ENCODE results near the gene SPEM2.

SPEM2 gene

DNA sequence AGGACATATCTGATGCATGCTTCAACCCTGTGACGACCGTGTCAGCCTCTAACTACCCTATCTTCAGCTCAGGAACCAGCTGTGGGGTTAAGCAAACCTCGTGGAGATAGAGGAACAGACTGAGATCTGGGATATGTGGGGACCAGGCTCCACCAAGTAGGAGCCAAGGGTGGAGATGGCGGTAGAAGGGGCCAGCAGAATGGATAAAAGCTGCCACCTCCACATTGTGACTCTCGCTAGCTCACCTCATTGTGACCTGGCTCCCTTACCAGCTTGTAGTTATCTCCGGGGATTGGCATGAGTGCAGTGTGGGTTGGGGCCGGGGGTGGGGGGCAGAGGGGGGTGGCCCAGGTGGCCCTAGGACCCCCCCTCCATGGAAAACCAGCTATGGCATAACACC is at the start of gene SPEM2:
Gene SPEM2 (plus strand): TSS at position 301 of the 400 bp plus-strand sequence. CDS start 73 bp downstream, at position 374.
- no peak for DNase-seq (ENCODE audit: low read depth in 2 of 2)

DNA sequence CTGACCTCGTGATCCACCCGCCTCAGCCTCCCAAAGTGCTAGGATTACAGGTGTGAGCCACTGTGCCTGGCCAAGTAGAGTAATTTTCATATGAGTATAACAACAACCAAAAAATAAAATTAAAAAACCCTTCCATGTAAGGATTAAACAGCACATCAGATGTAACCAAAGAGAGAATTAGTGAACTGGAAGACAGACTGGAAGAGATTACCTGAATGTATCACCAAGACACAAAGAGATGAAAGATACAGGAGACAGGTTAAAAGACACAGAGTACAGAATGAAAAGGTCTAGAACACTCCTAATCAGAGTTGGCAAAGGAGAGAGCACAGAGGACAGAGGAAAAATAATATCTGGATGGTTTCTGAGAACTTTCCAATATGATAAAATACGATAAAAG is 46.3 kb upstream of the SPEM2 start:
- no peak for DNase-seq (ENCODE audit: low read depth in 2 of 2)

DNA sequence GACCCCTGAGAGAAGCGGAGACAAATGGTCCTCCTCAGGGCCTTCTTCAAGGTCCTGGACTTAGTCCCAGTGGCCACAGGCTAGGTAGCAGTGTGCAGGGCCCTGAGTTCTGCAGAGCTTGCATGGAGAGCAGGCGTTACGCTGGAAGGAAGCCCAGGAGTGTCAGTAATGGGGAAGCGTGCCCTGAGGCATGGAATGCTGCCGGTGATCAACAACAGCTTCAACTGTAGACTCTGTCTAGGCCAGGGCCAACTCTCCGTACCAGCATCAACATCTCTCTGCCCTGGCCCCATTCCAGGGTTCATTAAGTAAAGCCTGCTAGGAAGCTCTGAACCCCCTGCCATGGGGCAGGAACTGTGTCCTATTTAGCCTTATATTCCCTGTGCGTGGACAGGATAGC is 45.1 kb upstream of the SPEM2 start:
- no peak for DNase-seq (ENCODE audit: low read depth in 2 of 2)

DNA sequence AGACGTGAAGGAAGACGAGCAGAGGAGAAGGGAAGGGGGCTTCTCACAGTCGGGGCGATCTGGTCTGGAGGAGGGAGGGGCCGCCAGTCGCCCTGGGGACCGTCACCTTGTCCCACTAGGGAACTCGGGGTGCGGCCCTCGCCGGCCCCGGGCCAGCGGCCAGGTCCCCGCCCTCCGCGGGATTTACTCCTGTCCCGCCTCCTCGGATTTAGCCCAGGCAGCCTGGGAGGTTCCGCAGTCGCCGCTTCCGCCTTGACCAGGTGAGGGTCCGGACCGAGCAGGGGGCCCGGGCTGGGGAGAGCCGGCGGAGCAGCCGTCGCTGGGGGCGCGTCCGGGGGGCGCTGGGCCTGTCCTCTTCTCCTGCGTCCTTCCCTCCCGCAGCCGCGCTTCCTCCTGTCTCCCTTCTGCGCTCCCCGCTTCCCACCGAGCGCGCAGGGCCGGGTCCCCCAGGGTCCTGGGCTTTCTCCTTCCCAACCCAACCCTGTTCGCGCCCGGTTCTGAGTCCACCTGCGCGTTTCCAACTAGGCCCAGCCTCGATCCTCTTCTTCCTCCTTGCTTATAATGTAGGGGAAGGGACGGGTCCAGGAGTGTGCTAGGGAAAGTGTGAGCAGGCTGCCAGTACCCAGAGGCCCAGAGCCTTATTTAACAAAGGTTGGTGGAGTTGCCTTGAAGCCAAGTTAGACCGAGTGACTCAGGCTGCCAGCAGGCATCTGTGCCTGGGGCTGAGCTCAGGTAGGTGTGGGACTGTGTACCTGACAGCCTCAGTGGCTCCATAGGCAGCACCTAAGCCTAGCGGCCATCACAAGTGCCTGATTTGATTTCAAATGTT is 44.3 kb upstream of the SPEM2 start, which contains the start of gene TNK1:
Gene TNK1 (plus strand): TSS at position 235 of the 829 bp plus-strand sequence. CDS start 1,838 bp downstream, outside the sequence.
- DNase-seq (ENCODE audit: low read depth in 2 of 2) = no peak

DNA sequence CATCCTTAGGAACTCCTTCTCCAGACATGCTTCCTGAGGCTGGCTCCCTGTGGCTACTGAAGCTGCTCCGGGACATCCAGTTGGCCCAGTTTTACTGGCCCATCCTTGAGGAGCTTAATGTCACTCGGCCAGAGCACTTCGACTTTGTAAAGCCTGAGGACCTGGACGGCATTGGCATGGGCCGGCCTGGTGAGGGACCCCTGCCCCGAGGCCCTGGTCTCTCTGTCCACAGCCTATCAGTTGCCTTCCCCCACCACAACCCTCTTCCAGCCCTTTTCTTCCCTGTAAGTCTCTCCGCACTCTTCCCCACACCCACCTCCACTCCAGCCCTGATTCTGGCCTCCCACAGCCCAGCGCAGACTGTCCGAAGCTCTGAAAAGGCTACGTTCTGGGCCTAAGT is 42.5 kb upstream of the SPEM2 start:
- no peak for DNase-seq (ENCODE audit: low read depth in 2 of 2)

DNA sequence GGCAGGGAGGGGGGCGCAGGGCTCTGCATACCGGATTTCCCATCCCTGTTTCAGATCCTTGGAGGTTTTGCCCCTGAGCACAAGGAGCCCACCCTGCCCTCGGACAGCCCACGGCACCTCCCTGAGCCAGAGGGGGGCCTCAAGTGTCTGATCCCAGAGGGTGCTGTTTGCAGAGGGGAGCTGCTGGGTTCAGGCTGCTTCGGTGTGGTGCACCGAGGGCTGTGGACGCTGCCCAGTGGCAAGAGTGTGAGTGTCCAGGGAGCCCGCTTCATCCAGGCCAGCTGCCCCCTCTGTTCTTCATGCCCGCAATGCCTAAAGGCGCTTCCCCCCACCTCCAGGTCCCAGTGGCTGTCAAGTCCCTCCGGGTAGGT is 42.1 kb upstream of the SPEM2 start:
- no peak for DNase-seq (ENCODE audit: low read depth in 2 of 2)

DNA sequence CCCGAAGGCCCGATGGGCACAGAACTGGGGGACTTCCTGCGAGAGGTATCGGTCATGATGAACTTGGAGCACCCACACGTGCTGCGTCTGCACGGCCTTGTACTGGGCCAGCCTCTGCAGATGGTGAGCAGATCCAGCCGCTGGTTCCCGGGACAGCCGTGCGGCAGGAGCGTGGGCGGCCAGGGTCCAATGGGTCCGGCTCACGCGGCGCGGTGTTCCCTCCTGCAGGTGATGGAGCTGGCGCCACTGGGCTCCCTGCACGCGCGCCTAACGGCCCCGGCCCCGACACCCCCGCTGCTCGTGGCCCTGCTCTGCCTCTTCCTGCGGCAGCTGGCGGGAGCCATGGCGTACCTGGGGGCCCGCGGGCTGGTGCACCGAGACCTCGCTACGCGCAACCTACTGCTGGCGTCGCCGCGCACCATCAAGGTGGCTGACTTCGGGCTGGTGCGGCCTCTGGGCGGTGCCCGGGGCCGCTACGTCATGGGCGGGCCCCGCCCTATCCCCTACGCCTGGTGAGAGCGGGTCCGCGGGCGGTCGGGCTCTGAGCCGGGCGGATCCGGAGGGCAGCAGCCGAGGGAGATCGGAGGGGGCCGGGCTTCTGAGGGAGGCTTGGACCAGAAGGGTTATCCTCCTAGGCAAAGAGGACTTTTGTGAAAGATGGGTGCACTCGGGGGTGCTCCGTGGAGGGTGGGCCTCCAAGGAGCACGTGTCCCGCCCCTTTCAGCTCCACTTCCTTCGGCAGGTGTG is 41.5 kb upstream of the SPEM2 start:
- DNase-seq (ENCODE audit: low read depth in 2 of 2) = peak; percentile 66 to 67

DNA sequence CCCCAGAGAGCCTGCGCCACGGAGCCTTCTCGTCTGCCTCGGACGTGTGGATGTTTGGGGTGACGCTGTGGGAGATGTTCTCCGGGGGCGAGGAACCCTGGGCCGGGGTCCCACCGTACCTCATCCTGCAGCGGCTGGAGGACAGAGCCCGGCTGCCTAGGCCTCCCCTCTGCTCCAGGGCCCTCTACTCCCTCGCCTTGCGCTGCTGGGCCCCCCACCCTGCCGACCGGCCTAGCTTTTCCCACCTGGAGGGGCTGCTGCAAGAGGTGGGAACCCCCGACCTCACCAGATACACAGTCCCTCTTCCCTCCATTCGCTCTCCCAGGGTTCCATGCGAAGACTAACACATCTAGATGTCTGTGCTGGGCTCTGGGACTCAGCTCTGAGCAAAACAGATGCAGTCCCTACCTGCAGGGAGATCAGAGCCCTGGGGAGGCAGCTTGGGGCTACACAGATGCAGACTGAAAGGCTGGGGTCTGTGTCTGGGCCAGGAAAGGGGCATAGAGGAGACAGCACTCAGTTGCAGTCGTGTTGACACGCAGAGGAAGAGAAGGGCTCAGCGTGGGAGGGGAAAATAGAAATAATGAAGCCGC is 40.8 kb upstream of the SPEM2 start:
- DNase-seq (ENCODE audit: low read depth in 2 of 2) = no peak

DNA sequence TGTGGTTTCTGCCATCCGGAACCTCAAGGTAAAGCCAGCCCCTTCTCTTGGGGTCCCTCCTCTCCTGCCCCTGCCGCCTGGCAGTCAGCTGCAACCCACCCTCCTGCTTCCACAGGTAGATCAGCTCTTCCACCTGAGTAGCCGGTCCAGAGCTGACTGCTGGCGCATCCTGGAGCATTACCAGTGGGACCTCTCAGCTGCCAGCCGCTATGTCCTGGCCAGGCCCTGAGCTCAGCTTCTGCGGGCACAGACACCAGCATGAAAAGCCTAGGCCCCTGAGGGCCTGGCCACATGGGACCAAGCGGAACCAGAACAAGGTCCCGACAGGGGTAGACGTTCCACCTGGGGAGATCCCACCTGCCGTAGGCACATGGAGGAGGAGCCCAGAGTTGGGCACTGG is 36.6 kb upstream of the SPEM2 start:
- no peak for DNase-seq (ENCODE audit: low read depth in 2 of 2)

DNA sequence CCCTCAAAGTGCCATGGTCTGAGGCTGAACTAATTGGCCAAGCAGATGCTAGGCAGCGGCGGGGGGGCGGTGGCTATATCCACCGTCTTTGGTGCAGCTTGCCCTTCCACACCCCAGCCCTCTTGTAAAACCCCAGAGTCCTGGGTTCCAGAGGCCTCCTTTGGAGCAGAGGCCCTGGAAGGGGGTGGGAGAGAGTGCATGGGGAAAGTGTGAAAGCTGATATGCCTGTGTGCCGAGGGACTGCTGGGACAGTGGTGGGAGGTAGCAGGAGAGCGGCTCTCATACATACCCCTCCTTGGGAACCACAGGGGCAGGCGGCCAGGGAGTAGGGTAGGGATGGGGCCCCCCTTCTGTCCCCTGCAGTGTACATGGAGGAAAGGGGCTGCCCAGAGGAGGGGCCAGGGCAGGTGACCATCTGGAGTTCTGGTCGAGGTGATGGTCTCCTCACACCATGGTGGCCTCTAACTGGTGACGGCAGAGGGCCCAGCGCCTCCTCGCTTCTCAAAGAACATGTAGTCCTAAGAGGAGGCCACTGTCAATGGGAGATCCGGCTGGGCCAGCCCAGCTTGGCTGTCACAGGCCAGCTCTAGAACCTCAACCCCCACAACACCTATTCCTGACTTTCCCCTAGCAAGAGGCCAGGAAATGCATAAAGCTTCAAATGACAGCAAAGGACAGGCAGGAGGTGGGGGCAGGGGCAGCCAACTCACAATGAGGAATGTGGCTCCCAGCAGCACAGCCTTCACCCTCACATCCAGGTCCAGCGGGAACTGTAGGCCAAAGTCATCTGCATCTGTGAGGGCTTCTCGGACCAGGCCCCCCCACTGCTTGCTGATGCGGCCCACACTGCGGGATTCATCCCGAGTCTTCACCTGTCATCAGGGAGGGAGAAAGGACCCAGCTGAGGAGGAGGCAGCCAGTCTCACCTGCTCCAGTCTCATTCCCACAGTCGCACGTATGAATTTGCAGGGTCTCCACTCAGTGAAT is 35.2 kb upstream of the SPEM2 start:
- DNase-seq (ENCODE audit: low read depth in 2 of 2) = no peak

DNA sequence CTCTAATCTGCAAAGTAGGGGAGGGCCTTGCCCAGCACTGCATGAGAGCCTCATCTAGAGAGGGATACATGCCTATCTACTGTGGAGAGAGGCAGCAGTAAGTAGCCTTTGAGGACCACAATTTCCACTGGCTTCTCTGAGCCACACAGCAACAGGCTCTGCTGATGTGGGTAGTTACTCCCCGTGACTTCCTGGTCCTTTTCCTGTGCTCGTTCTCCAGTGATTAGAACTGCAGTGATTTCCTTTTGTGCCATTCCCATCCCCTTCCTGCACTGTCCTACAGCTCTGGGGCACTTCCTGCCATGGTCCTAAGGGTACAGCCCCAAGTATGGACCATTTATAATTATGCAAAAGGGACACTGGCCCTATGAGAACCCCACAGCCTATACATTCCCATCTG is 34.1 kb upstream of the SPEM2 start:
- no peak for DNase-seq (ENCODE audit: low read depth in 2 of 2)

DNA sequence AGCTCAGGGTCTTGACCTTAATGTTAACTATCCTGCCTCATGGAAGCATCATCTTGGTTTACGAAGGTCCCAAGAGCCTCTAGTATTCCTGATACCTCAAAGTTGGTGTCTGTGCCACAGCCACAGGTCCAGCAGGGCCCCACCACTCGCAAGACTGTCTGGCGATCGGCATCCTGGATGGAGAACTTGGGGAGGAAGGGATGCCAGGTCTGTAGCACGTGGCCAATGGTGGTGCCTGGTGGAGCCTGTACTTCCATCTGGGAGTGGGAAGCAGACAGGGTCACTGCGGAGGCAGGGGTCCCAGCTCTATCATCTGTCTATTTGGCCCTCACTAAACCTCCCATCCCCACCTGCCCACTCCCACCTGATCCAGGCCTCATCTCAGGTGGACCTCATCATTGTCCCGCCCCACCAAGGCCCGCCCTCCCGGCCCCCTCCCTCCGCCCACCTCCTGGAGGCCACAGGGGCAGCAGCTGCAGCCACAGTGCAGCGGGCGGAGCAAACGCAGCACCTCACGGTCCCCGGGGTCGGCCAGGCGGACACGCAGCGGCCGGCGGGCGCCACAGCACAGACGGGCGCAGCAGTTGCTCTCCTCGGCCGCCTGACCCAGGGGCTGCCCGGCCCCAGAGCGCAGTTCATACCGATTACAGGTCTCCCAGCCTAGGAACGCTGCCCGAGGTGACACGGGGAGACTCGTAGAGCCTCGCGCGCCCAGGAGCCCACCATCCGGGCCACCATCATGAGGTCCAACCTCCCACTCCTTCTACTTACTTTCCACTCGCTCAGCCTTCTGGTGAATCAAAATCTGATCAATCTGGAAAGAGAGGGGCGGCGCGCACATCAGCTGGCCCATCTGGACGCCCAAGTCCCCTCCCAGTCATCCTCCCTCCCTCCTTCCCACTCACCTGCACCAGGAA is 32.5 kb upstream of the SPEM2 start:
- DNase-seq (ENCODE audit: low read depth in 2 of 2) = no peak

DNA sequence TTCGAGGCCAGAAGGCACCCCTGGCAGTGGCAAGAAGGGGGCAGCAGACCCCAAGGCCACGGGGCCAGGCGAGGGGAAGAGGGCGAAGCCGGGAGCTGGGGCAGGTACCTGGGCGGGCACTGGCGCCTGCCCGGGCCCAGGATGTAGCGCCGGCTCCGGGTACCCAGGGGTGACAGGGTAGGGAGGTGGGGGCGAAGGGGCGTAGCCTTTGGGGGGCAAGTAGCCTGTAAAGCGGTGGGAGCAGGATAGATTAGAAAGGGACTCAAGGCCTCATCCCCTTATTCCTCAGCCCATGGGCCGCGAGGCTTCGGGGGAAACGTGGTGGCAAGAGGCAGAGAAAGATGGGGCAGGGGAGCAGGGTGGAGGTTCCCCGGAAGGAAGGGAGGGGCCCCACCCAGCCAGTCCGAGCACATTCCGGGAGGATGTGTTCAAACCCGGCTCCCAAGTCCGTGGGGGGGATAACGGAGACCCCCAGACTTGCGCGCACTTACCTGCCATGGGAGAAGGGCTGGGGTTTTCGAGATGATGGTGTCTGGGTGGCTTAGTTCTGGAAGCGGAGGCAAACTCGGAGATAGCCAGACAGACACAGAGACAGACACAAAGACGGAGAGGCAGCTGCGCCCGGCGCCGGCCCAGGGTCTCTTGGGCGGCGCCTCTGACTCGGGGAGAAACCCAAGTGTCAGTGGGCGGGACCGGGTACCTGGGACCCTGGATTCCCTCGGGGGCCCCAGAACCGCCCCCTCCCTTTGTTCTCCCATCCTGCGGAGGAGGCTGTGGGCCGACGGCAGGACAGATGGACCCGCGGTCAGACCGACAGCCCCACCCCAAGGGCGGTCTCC is 31.6 kb upstream of the SPEM2 start:
- DNase-seq (ENCODE audit: low read depth in 2 of 2) = no peak

DNA sequence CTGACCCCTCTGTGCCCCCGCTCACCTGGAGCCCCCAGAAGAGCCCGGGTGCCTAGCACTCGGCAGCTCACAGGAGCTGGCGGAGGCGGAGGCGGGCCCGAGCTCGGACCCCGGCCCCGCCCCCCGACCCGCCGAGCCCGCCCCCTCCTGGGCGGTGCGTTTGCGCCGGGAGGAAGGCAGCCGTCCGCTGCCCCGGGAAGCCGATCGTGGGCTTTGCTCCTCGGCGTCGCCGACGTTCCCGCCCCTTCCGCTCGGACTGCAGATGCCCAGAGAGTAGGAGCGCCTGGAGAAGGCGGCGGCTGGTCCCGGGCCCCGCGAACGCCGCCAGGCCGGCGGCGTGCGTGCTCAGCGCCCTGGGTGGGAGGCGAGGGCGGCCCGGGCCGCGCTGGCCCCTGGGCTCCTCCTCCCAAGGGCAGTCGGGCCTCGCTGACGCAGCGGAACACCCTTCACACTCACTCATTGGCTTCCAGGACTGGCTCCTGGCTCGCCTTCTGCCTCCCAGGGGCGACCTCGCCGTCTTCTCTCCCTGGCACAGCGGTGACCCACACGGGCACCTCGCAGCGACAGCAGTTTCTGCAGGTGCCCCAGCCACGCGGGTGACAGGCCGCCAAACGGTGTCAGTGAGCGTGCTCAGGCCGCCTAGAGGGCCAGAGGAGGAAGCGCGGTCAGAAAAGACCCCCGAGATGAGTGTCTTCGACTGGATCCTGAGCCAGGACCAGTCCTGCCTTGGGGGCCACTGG is 30.8 kb upstream of the SPEM2 start, which contains the start of gene PLSCR3:
Gene PLSCR3 (minus strand): TSS at position 74 of the 740 bp plus-strand sequence. CDS start 415 bp downstream, outside the sequence.
- peak; percentile 81 to 82 for DNase-seq (ENCODE audit: low read depth in 2 of 2)

DNA sequence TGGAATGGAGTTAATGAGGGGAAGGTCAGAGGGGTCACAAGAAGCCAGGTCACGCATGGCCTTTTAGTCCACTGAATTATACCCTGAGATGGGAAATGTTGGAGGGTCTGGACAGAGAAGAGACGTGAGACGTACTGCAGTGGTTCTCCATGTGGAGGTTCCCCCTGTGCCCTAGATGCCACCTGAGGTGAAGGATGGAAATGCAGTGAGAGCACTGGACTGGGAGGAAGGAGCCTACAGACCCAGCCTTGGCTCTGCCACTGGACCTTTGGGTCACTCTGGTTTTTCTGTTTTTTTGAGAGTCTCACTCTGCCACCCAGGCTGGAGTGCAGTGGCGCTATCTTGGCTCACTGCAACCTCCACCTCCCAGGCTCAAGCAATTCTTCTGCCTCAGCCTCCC is 29.3 kb upstream of the SPEM2 start:
- DNase-seq (ENCODE audit: low read depth in 2 of 2) = no peak

DNA sequence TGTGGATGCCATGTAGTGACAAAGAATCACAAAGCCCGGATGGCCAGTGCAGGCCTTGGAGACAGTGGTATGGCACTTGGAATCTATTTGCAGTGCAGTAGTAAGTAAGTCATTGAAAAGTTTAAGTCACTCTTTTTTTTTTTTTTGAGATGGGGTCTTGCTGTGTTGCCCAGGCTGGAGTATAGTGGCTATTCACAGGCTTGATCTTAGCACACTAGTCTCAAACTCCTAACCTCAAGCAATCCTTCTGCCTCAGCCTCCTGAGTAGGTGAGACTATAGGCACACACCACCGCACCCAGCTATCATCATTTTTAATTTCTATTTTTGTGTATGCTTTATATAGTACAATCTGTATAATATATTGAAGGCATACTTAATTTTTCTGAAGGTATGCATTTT is 26.8 kb upstream of the SPEM2 start:
- no peak for DNase-seq (ENCODE audit: low read depth in 2 of 2)

DNA sequence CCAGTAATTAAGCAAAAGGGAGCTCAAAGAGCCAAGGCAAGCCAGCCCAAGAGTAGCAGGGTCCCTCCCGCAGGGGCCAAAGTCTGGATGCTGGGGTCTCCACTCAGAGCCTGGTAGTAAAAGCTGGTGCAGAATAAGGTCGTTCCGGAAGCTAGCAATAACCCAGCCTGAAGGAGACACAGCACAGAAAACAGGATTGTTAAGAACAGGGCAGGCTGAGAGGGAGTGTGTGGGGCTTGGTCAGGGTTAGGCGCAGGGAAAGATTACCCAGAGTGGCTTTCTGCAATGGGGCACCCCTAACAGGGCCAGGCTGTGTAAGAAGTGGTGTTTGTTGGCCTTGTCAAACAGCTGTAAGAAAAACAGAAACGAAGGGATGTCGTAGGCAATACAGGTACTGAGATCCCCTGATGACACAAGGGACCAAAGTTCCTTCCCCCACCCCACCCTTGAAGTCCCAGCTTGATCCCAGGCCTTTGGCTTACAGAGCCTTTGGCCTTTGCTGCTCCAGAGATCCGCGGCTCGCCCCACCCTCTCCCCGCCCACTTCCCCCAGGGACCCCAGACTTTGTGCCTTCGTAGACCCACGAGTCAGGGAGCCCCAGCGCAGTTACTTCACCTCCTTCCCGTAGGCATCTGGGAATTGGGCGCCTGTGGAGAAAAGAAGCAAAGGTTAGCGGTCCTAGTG is 22.2 kb upstream of the SPEM2 start:
- DNase-seq (ENCODE audit: low read depth in 2 of 2) = no peak

DNA sequence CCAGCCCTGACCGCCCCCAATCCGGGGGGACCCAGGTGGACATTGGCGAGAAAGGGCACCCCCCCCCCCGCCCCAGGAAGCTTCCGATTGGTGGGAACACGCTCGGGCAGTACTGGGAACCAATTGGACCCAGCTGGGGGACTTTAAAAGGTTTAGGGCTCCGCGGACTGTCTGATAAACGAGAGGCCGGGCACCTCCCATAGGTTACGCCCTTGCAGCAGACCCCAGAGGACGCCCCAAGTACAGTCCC is 21.8 kb upstream of the SPEM2 start:
- DNase-seq (ENCODE audit: low read depth in 2 of 2) = no peak
